Stimulated activated effector memory CD8-positive, alpha-beta T cell treated with anti-CD3 and anti-CD28 coated beads, Interleukin-12 subunit alpha, Interleukin-12 subunit beta, amount 100 ng/mL, for 72 hours (primary cell): ENCODE measurements around the gene ZNF407.

Source experiments
- ATAC-seq: fragments of 150-1000 bp; cut with Tn5 transposase; 2 replicates; pipeline ENCODE4 v1.10.0; 2021
- DNase-seq, 2 donors: peaks; one replicate each; pipeline ENCODE4 v3.0.0; 2021 to 2022; ENCODE audit warnings: low spot score in 2 of 2
- H3K27ac Mint-ChIP-seq: one replicate; pipeline ENCODE4 v1.8.0; 2022; ENCODE audit warnings: mild to moderate bottlenecking, mixed read lengths
- H3K36me3 Mint-ChIP-seq: one replicate; pipeline ENCODE4 v1.8.0; 2022; ENCODE audit warnings: mild to moderate bottlenecking, mixed read lengths
- H3K4me1 Mint-ChIP-seq: one replicate; pipeline ENCODE4 v1.8.0; 2022; ENCODE audit warnings: mixed read lengths
- H3K4me3 Mint-ChIP-seq: one replicate; pipeline ENCODE4 v1.8.0; 2022; ENCODE audit warnings: mild to moderate bottlenecking, mixed read lengths
- H3K9me3 Mint-ChIP-seq: one replicate; pipeline ENCODE4 v1.8.0; 2022; ENCODE audit warnings: mixed read lengths

The ZNF407 gene

GRCh38 chr18:74806700-74807416 is 209.2 kb downstream of the ZNF407 start:
- ATAC-seq, result peak; percentile 99
- peaks cover 8% of the 10 kb centered on the region for H3K4me1 Mint-ChIP-seq

GRCh38 chr18:74817576-74817975 is 219.9 kb downstream of the ZNF407 start:
- no peaks in the 10 kb centered on the region for H3K36me3 Mint-ChIP-seq
- ATAC-seq (no peak), DNase-seq (no peak)
- H3K4me1 Mint-ChIP-seq, result no peaks in the 10 kb centered on the region
- H3K4me3 Mint-ChIP-seq, result no peak overlapping the region
- no peaks in the 10 kb centered on the region for H3K9me3 Mint-ChIP-seq
- no peak overlapping the region for H3K27ac Mint-ChIP-seq

More at GRCh38 chr18:74806700-74807416, 209.2 kb downstream of the ZNF407 start:
- H3K27ac Mint-ChIP-seq, result peak overlapping the region; percentile 66
- no peak for DNase-seq
- no peaks in the 10 kb centered on the region for H3K9me3 Mint-ChIP-seq
- H3K36me3 Mint-ChIP-seq, result no peaks in the 10 kb centered on the region
- H3K4me3 Mint-ChIP-seq, result no peak overlapping the region

DNA sequence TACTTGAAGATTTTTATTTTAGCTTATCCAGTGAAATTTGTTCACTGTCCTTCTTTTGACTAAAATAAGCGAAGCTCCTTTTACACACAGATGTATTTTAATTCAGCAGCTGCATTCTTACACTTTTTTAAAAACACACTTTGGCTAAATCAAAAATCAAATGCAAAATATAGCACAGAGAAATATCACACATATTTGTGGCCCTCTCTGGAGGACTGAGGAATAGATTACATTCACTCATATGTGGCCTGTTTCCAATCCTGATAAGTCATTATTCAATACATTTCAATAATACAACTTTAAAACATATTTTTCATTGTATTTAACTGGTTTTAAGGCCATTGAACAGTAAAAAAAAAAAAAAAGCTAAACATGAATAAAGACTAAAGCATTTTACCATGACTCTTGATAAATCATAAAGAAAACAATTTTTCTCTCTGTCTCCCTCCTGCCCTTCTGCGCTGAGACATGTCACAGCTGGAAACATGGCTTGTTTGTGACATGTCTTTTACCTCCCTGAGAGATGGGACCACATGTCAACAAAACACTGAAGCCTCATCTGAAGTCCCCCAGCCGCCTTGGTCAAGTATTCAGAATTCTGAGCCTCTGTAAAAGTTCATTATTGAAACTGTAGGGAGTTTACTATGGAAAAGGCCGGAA is 221.0 kb downstream of the ZNF407 start:
- Mint-ChIP-seq H3K36me3 (no peaks in the 10 kb centered on the region), H3K27ac (no peak overlapping the region), H3K9me3 (no peaks in the 10 kb centered on the region), H3K4me3 (no peak overlapping the region), H3K4me1 (no peaks in the 10 kb centered on the region)
- no peak for ATAC-seq
- no peak for DNase-seq

GRCh38 chr18:74819433-74820059 is 221.9 kb downstream of the ZNF407 start:
- no peak overlapping the region for H3K27ac Mint-ChIP-seq
- no peaks in the 10 kb centered on the region for H3K9me3 Mint-ChIP-seq
- no peaks in the 10 kb centered on the region for H3K4me1 Mint-ChIP-seq
- peak; percentile 52 for ATAC-seq
- no peak for DNase-seq
- H3K36me3 Mint-ChIP-seq, result no peaks in the 10 kb centered on the region
- H3K4me3 Mint-ChIP-seq, result no peak overlapping the region

DNA sequence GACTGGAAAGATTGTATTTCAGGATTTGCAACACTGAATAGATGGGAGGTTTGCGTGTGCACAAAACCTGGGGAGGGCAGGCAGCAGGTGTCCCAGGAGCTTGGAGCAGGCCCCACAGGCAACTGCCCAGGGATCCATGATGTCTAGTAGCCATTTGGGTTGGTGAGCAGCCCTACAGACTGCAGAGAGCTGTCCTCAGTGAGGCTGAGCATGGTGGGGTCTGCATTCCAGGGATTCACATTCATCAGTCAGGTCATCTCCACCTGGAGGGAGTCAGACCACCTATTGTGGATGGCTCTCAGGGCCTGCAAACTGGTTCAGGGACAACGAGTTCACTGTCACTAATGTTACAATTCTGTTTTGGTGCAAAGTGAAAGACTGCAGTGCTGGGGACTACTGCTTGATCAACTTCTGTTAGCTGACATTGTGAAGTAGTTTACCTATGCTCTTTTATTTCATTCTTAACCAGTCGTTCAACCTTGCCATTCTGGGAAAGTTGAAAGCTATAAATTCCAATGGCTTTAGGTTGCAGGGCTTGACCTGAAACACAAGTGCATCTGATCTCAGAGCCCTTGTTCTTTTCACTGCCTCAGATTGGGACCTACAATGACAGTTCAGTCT is 222.6 kb downstream of the ZNF407 start:
- no peak overlapping the region for H3K4me3 Mint-ChIP-seq
- H3K9me3 Mint-ChIP-seq, result no peaks in the 10 kb centered on the region
- no peak for ATAC-seq
- H3K36me3 Mint-ChIP-seq, result no peaks in the 10 kb centered on the region
- H3K27ac Mint-ChIP-seq, result no peak overlapping the region
- peaks cover 5% of the 10 kb centered on the region for H3K4me1 Mint-ChIP-seq
- DNase-seq, result no peak

GRCh38 chr18:74825460-74825859 is 227.8 kb downstream of the ZNF407 start:
- Mint-ChIP-seq H3K27ac (no peak overlapping the region), H3K4me1 (peaks cover 5% of the 10 kb centered on the region), H3K4me3 (no peak overlapping the region), H3K9me3 (no peaks in the 10 kb centered on the region), H3K36me3 (no peaks in the 10 kb centered on the region)
- ATAC-seq (no peak), DNase-seq (no peak)

- Mint-ChIP-seq H3K4me3 (no peak overlapping the region), H3K4me1 (peaks cover 6% of the 10 kb centered on the region), H3K27ac (no peak overlapping the region), H3K9me3 (no peaks in the 10 kb centered on the region), H3K36me3 (no peaks in the 10 kb centered on the region)
- DNase-seq, result no peak
- ATAC-seq, result no peak
Observed at GRCh38 chr18:74826572-74826971, 228.9 kb downstream of the ZNF407 start.

DNA sequence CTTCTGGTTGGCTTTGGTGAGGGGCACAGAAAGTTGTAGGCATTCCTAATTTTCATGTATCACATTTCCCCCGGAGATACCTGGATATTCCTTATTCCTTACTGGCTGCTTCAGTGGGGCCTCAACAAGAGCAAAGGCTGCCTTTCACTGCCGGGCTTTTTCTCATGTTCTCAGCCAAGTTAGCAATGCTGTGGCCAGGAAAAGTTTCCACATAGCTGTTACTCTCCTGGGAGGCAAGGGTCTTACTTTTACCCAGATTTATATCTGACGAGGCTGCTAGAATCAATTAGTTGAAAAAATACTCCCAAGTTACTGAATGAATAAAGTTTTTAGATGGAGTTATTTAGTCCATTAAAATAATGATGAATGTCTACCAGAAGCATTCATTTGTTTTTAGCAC is 230.5 kb downstream of the ZNF407 start:
- H3K4me3 Mint-ChIP-seq, result no peak overlapping the region
- no peak for DNase-seq
- H3K27ac Mint-ChIP-seq, result no peak overlapping the region
- no peak for ATAC-seq
- no peaks in the 10 kb centered on the region for H3K9me3 Mint-ChIP-seq
- no peaks in the 10 kb centered on the region for H3K36me3 Mint-ChIP-seq
- H3K4me1 Mint-ChIP-seq, result peaks cover 16% of the 10 kb centered on the region

DNA sequence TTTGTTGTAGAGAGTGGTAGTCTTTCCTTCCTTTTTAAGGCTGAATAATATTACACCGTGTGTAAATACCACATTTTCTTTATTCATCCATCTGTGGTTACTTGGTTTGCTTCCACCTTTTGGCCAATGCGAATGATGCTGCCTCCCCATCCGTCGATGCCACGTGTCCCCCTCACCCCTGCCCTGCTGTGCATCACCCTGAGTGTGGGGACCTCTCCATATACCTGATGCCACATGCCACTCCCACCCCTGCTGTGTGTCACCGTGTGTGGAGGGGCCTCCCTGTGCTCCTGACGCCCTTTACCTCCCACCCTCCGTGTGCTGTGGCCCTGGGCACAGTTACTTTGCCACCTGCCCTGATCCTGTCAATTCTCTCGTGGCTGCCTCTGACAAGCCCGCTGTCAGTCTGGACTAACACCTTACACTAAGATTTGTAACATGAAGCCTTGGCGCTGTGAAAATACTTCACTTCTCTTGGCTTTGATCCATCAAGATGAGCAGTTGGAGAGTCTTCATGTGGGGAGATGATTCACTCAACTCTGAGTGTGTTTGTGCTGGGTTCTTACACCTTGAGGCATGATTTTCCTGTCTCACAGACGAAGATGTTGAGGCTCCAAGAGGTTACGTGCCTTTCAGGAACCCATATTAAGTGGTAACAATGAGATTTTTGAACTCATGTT is 234.0 kb downstream of the ZNF407 start:
- Mint-ChIP-seq H3K27ac (no peak overlapping the region), H3K36me3 (no peaks in the 10 kb centered on the region), H3K9me3 (no peaks in the 10 kb centered on the region), H3K4me1 (peaks cover 27% of the 10 kb centered on the region), H3K4me3 (no peak overlapping the region)
- ATAC-seq, result no peak
- DNase-seq, result no peak

GRCh38 chr18:74832381-74832780 is 234.7 kb downstream of the ZNF407 start:
- DNase-seq (no peak), ATAC-seq (no peak)
- no peaks in the 10 kb centered on the region for H3K9me3 Mint-ChIP-seq
- H3K4me3 Mint-ChIP-seq, result no peak overlapping the region
- H3K27ac Mint-ChIP-seq, result no peak overlapping the region
- H3K4me1 Mint-ChIP-seq, result peaks cover 27% of the 10 kb centered on the region
- H3K36me3 Mint-ChIP-seq, result no peaks in the 10 kb centered on the region

- DNase-seq (no peak), ATAC-seq (no peak)
- Mint-ChIP-seq H3K4me1 (peaks cover 27% of the 10 kb centered on the region), H3K4me3 (no peak overlapping the region), H3K36me3 (peaks cover 3% of the 10 kb centered on the region), H3K27ac (no peak overlapping the region), H3K9me3 (no peaks in the 10 kb centered on the region)
Observed at GRCh38 chr18:74832999-74833398, 235.3 kb downstream of the ZNF407 start.

GRCh38 chr18:74834424-74835309 is 237.0 kb downstream of the ZNF407 start:
- Mint-ChIP-seq H3K4me3 (no peak overlapping the region), H3K4me1 (peaks cover 31% of the 10 kb centered on the region), H3K36me3 (peaks cover 7% of the 10 kb centered on the region), H3K27ac (peak overlapping the region; percentile 72), H3K9me3 (no peaks in the 10 kb centered on the region)
- DNase-seq, result no peak
- no peak for ATAC-seq

- ATAC-seq (no peak), DNase-seq (no peak)
- Mint-ChIP-seq H3K9me3 (no peaks in the 10 kb centered on the region), H3K4me3 (no peak overlapping the region), H3K36me3 (peaks cover 12% of the 10 kb centered on the region), H3K27ac (peak overlapping the region; percentile 32), H3K4me1 (peaks cover 45% of the 10 kb centered on the region)
Observed at GRCh38 chr18:74836296-74837139, 238.8 kb downstream of the ZNF407 start.
